HG03108 (cell line): ENCODE results near the gene PEX12.
A peak's percentile ranks its signal among the peaks of the same experiment; 100 is the strongest.
"Not testable (repeated sequence)": the region's sequence is repeated elsewhere in the genome, so short reads cannot be mapped to it uniquely, and the experiment has no call there.

Experiments
- ATAC-seq: cut with Tn5 transposase; IDR thresholded peaks from one replicate; pipeline ENCODE4 v1.9.1; 2021; ENCODE audit warnings: moderate library complexity; ENCODE audit not compliant: unreplicated experiment

Gene PEX12

GRCh38 chr17:35578197-35578928 is at the start of gene PEX12:
Gene PEX12, minus strand, starts transcription at chr17:35578571. Its CDS starts 550 bp downstream, at chr17:35578021.
- ATAC-seq, result peak; percentile 82

- ATAC-seq, result no peak
Measured at GRCh38 chr17:35627417-35627816, 49.0 kb upstream of the PEX12 start.

GRCh38 chr17:35621768-35622167 is 43.4 kb upstream of the PEX12 start:
- ATAC-seq, result no peak

GRCh38 chr17:35618628-35619027 is 40.3 kb upstream of the PEX12 start:
- no peak for ATAC-seq

GRCh38 chr17:35617505-35617904 is 39.1 kb upstream of the PEX12 start:
- no peak for ATAC-seq

- no peak for ATAC-seq
Measured at GRCh38 chr17:35616536-35616935, 38.2 kb upstream of the PEX12 start.

- ATAC-seq, result no peak
Measured at GRCh38 chr17:35614810-35615209, 36.4 kb upstream of the PEX12 start.

- ATAC-seq, result no peak
Measured at GRCh38 chr17:35612924-35613521, 34.7 kb upstream of the PEX12 start.

GRCh38 chr17:35610746-35611145 is 32.4 kb upstream of the PEX12 start:
- ATAC-seq, result not testable (repeated sequence)

GRCh38 chr17:35609831-35610230 is 31.5 kb upstream of the PEX12 start:
- no peak for ATAC-seq

- ATAC-seq, result no peak
Measured at GRCh38 chr17:35607239-35607847, 29.0 kb upstream of the PEX12 start.

- no peak for ATAC-seq
Measured at GRCh38 chr17:35605678-35606077, 27.3 kb upstream of the PEX12 start.

- no peak for ATAC-seq
Measured at GRCh38 chr17:35603674-35604073, 25.3 kb upstream of the PEX12 start.

GRCh38 chr17:35597604-35598003 is 19.2 kb upstream of the PEX12 start:
- no peak for ATAC-seq

GRCh38 chr17:35596530-35597233 is 18.3 kb upstream of the PEX12 start:
- no peak for ATAC-seq

- ATAC-seq, result no peak
Measured at GRCh38 chr17:35596072-35596471, 17.7 kb upstream of the PEX12 start.

- no peak for ATAC-seq
Measured at GRCh38 chr17:35588196-35588920, 10.0 kb upstream of the PEX12 start.

- ATAC-seq, result peak; percentile 77
Measured at GRCh38 chr17:35587074-35587961, 8.9 kb upstream of the PEX12 start, which contains the start of gene AP2B1. Gene AP2B1, plus strand, starts transcription at chr17:35587322. Its CDS starts 6,709 bp downstream, at chr17:35594031.

- peak; percentile 7 for ATAC-seq
Measured at GRCh38 chr17:35586569-35587073, 8.2 kb upstream of the PEX12 start.

GRCh38 chr17:35584061-35584460 is 5.7 kb upstream of the PEX12 start:
- no peak for ATAC-seq
